ENCODE measurements around the gene RABL3. TPM values are rescaled to one million over a fixed set of nuclear protein-coding genes. Genes with fewer than 3 reads are reported as not detected.
A peak's percentile ranks its signal among the peaks of the same experiment; 100 is the strongest.

Gene RABL3
- total RNA-seq, 6 experiments from 2014 or later = 32.0 to 39.4 (median 36.9) TPM

DNA sequence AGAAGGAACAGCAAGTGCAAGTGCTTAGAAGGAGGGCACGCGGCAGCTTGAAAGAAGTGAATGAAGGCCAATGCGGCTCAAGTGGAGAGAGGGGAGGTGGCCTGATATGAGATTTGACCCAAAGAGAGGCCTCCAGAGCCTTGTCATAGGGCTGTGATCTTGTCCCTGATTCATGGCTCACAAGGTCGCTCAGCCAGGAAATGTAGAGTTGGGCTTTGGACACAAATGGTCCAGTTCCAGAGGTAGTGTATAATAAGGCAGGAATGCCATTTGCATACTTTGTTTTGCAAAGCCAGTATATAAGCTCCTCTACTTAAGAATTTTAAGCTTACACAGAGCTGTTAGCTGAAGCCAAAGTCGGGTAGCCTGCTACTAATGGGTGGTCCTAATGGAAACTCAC is 94.0 kb downstream of the RABL3 start:
- H3K36me3 Mint-ChIP-seq (ENCODE audit: low read depth) = no peaks in the 10 kb centered on the region
- TF ChIP-seq, protein P1, sequence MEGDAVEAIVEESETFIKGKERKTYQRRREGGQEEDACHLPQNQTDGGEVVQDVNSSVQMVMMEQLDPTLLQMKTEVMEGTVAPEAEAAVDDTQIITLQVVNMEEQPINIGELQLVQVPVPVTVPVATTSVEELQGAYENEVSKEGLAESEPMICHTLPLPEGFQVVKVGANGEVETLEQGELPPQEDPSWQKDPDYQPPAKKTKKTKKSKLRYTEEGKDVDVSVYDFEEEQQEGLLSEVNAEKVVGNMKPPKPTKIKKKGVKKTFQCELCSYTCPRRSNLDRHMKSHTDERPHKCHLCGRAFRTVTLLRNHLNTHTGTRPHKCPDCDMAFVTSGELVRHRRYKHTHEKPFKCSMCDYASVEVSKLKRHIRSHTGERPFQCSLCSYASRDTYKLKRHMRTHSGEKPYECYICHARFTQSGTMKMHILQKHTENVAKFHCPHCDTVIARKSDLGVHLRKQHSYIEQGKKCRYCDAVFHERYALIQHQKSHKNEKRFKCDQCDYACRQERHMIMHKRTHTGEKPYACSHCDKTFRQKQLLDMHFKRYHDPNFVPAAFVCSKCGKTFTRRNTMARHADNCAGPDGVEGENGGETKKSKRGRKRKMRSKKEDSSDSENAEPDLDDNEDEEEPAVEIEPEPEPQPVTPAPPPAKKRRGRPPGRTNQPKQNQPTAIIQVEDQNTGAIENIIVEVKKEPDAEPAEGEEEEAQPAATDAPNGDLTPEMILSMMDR (IDR thresholded peaks at IDR 0.05) = no peak
- no peaks in the 10 kb centered on the region for H3K27me3 Mint-ChIP-seq (ENCODE audit: insufficient read depth)
- peak; percentile 64 for DNase-seq
- peaks cover 78% of the 10 kb centered on the region for H3K4me1 Mint-ChIP-seq (ENCODE audit: low read depth)
- no peaks in the 10 kb centered on the region for H3K9me3 Mint-ChIP-seq
- H3K4me3 Mint-ChIP-seq = no peak overlapping the region
- H3K27ac Mint-ChIP-seq = peak overlapping the region; percentile 27

DNA sequence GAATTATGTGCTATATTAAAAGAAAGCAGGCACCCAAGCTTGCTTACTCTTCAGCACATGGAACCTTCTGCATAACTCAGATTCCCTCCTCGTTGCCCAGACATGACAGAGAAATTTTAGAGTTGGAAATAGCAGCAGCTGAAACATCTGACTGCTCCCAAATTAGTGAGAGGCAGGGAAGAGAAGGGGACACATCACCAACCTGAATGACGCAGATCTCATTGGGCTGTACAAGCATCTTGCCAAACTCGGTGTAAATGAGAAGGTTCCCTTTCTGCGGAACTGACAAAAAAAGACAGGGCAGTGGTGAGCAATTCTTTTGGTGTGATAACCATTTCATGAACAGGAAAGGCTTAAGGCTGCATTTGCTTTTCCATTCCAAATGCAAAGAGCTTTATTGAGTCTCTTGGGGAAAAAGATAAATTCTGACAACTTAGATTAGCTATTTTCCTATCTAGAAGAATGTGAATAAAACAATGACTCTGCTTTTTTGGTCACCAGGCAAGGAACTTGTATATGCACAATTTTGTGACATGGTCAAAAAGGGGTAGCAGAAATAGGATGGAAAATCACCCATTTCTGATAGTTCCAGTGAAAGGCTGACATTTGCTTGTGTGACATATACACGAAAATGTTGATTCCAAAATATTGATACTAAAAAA is 95.4 kb downstream of the RABL3 start:
- H3K27me3 Mint-ChIP-seq (ENCODE audit: insufficient read depth) = 0 out of 2 replicates have a peak, but pooled peaks cover 1% of the 10 kb centered on the region
- peak overlapping the region; percentile 42; the same call in 1 of the 2 replicates for H3K27ac Mint-ChIP-seq
- TF ChIP-seq, protein P1 (IDR thresholded peaks at IDR 0.05) = no peak
- DNase-seq = no peak
- H3K9me3 Mint-ChIP-seq = no peaks in the 10 kb centered on the region
- H3K4me1 Mint-ChIP-seq (ENCODE audit: low read depth) = peaks cover 92% of the 10 kb centered on the region
- H3K36me3 Mint-ChIP-seq (ENCODE audit: low read depth) = no peaks in the 10 kb centered on the region
- no peak overlapping the region for H3K4me3 Mint-ChIP-seq

DNA sequence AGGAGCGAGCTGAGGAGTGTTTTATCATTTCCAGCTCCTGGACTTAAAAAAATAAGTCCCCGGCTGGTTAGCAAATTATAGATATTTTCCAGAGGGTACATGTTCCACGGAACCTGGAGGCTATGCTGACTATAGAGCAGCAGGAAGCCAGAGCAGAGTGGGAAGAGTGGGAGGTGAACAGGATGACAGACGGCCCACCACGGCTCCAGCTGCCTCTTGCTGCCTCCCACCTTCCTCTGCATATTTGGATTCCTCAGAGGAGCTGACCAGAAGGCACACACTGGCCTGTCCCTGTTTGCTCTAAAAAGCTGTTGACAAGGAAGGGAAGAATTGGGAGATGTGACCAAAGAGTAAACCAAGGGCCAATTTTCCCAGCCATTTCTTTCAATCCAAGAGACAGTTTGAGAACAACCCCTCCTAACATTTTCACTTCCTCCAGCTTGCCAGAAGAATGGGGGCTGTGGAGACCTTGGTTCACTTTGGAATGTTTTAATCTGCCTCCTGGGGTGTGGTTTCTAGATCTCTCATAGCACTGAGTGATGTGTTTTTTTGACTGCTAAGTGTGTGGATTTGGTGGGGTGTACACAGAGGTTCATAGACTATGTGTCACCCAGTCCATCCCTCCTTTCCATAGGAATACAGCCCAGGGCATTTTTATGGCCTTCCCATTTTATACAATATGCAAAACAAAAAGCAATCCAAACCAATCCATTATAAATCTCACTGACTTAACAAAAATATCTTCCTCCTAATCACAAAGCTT is 97.1 kb downstream of the RABL3 start:
- Mint-ChIP-seq H3K36me3 (ENCODE audit: low read depth) (no peaks in the 10 kb centered on the region), H3K4me3 (peak overlapping the region; percentile 13), H3K27ac (peak overlapping the region; percentile 74), H3K9me3 (no peaks in the 10 kb centered on the region), H3K4me1 (ENCODE audit: low read depth) (peaks cover 94% of the 10 kb centered on the region), H3K27me3 (ENCODE audit: insufficient read depth) (0 out of 2 replicates have a peak, but pooled peaks cover 2% of the 10 kb centered on the region)
- no peak for DNase-seq
- TF ChIP-seq, protein P1 (IDR thresholded peaks at IDR 0.05) = no peak

DNA sequence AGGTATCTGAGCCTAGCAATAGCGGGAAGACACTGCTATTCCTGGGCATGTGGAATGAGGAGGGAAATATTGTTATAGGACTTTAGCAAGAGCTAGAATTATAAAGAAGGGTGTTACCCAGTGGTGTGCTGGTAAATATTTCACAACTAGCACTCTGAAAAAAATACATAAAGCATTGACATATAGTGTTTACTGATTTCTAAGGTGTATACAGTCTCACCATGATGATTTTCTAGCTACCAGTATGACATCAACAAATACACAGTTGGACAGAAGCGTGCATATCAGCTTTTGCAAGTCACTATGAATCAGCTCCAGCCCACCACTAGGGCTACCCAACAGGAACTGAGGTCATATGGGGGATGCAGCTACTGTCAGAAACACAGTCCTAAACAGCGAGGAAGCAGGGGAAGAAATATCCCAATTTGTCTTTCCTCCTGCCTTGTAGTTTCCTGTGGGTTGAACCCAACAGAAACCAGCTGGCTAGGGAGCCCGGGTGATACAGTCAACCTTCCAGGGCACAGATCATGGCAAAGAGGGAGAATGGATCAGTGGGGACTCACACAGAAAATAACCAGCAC is 99.9 kb downstream of the RABL3 start:
- peaks cover 6% of the 10 kb centered on the region; the same call in 1 of the 2 replicates for H3K36me3 Mint-ChIP-seq (ENCODE audit: low read depth)
- DNase-seq = peak; percentile 77
- no peaks in the 10 kb centered on the region for H3K9me3 Mint-ChIP-seq
- H3K27me3 Mint-ChIP-seq (ENCODE audit: insufficient read depth) = 0 out of 2 replicates have a peak, but pooled peaks cover 2% of the 10 kb centered on the region
- H3K4me1 Mint-ChIP-seq (ENCODE audit: low read depth) = peaks cover 81% of the 10 kb centered on the region
- H3K27ac Mint-ChIP-seq = peak overlapping the region; percentile 96
- H3K4me3 Mint-ChIP-seq = peak overlapping the region; percentile 62
- TF ChIP-seq, protein P1 (IDR thresholded peaks at IDR 0.05) = peak; percentile 61

DNA sequence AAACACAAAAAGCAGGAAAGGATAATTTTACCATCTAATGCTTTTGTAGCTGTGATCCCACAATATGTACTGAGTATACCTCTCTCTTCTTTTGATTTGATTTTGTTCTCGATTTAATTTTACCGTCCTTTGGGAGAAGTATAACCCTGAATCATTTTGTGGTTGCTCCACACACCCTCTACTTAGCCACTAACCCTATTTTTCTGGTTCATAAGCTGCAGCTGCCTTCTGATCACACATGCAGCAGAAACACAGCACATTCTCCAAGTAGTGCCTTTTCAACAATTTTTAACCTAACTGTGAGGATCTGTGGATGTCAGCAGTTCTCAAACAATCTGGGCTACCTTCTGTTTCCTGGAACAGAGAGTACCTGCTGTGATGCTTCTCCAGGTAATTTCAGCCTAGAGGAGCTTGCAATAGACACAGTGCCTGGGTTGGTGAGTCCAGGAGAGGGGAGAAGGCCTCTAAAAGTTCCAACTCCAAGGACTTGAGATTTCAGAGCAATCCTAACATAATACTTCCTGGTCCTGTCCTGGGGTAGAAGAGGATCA is 100.5 kb downstream of the RABL3 start:
- no peak for DNase-seq
- H3K36me3 Mint-ChIP-seq (ENCODE audit: low read depth) = peaks cover 6% of the 10 kb centered on the region; the same call in 1 of the 2 replicates
- peak overlapping the region; percentile 96 for H3K27ac Mint-ChIP-seq
- TF ChIP-seq, protein P1 (IDR thresholded peaks at IDR 0.05) = no peak
- no peaks in the 10 kb centered on the region for H3K9me3 Mint-ChIP-seq
- H3K27me3 Mint-ChIP-seq (ENCODE audit: insufficient read depth) = 0 out of 2 replicates have a peak, but pooled peaks cover 2% of the 10 kb centered on the region
- H3K4me3 Mint-ChIP-seq = no peak overlapping the region
- peaks cover 76% of the 10 kb centered on the region for H3K4me1 Mint-ChIP-seq (ENCODE audit: low read depth)

Measured in HFFc6 (cell line).